Skin epidermis (tissue), 12 donors: ENCODE results near the gene USP17L25.
"Not testable (repeated sequence)": the region's sequence is repeated elsewhere in the genome, so short reads cannot be mapped to it uniquely, and the experiment has no call there.

Source experiments
- H3K27ac ChIP-seq, 21 experiments: fragments of 200-600 bp; sonication (generic) in 11 of 21; one replicate each; pipeline ENCODE4 v1.5.0; 2020; ENCODE audit warnings: mild to moderate bottlenecking in 3 of 21, inconsistent platforms in 2 of 21, moderate library complexity in 2 of 21
- H3K4me3 ChIP-seq, 7 experiments: fragments of 200-600 bp; sonication (generic) in 2 of 7; one replicate each; pipeline ENCODE4 v1.5.0; 2020; ENCODE audit warnings: inconsistent platforms in 2 of 7, mild to moderate bottlenecking in 2 of 7, moderate library complexity in 1 of 7

USP17L25 gene

DNA sequence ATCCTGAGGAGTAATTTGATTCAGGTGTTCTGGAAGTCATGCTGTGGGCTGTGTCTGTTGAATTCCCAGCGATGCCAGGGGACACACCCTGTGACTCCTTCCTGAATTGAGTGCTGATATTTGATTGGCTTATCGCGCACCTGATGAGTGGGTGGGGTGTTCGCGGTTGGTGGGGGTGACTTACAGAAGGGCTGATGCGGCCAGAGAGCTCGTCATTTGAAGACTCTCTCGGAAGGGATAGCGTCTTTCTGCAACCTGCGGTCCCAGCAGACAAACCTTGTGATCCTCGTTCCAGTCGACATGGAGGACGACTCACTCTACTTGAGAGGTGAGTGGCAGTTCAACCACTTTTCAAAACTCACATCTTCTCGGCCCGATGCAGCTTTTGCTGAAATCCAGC, at the start of gene USP17L25:
USP17L25 (plus strand) TSS at position 301 of the 400 bp plus-strand sequence; CDS start at position 301, 0 bp downstream.
- not testable (repeated sequence) for H3K27ac ChIP-seq, H3K4me3 ChIP-seq

GRCh38 chr4:9324191-9324590, 5.5 kb upstream of the USP17L25 start:
- H3K4me3 ChIP-seq, H3K27ac ChIP-seq: not testable (repeated sequence)

DNA sequence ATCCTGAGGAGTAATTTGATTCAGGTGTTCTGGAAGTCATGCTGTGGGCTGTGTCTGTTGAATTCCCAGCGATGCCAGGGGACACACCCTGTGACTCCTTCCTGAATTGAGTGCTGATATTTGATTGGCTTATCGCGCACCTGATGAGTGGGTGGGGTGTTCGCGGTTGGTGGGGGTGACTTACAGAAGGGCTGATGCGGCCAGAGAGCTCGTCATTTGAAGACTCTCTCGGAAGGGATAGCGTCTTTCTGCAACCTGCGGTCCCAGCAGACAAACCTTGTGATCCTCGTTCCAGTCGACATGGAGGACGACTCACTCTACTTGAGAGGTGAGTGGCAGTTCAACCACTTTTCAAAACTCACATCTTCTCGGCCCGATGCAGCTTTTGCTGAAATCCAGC, 4.8 kb upstream of the USP17L25 start, which contains the start of gene USP17L24:
USP17L24 (plus strand) TSS at position 301 of the 400 bp plus-strand sequence; CDS start at position 301, 0 bp downstream.
- H3K4me3 ChIP-seq, H3K27ac ChIP-seq: not testable (repeated sequence)

GRCh38 chr4:9334358-9334757, 4.6 kb downstream of the USP17L25 start, which contains the start of gene USP17L26:
Gene USP17L26, plus strand, starts transcription at chr4:9334658. Its CDS starts 0 bp downstream, at chr4:9334658.
- H3K4me3 ChIP-seq, H3K27ac ChIP-seq: not testable (repeated sequence)

DNA sequence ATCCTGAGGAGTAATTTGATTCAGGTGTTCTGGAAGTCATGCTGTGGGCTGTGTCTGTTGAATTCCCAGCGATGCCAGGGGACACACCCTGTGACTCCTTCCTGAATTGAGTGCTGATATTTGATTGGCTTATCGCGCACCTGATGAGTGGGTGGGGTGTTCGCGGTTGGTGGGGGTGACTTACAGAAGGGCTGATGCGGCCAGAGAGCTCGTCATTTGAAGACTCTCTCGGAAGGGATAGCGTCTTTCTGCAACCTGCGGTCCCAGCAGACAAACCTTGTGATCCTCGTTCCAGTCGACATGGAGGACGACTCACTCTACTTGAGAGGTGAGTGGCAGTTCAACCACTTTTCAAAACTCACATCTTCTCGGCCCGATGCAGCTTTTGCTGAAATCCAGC, 9.4 kb downstream of the USP17L25 start, which contains the start of gene USP17L5:
USP17L5 (plus strand) TSS at position 301 of the 400 bp plus-strand sequence; CDS start at position 301, 0 bp downstream.
- not testable (repeated sequence) for H3K27ac ChIP-seq, H3K4me3 ChIP-seq

DNA sequence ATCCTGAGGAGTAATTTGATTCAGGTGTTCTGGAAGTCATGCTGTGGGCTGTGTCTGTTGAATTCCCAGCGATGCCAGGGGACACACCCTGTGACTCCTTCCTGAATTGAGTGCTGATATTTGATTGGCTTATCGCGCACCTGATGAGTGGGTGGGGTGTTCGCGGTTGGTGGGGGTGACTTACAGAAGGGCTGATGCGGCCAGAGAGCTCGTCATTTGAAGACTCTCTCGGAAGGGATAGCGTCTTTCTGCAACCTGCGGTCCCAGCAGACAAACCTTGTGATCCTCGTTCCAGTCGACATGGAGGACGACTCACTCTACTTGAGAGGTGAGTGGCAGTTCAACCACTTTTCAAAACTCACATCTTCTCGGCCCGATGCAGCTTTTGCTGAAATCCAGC, 14.1 kb downstream of the USP17L25 start, which contains the start of gene USP17L27:
USP17L27 (plus strand) TSS at position 301 of the 400 bp plus-strand sequence; CDS start at position 301, 0 bp downstream.
- H3K27ac ChIP-seq, H3K4me3 ChIP-seq: not testable (repeated sequence)

DNA sequence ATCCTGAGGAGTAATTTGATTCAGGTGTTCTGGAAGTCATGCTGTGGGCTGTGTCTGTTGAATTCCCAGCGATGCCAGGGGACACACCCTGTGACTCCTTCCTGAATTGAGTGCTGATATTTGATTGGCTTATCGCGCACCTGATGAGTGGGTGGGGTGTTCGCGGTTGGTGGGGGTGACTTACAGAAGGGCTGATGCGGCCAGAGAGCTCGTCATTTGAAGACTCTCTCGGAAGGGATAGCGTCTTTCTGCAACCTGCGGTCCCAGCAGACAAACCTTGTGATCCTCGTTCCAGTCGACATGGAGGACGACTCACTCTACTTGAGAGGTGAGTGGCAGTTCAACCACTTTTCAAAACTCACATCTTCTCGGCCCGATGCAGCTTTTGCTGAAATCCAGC, 18.9 kb downstream of the USP17L25 start, which contains the start of gene USP17L28:
USP17L28 (plus strand) TSS at position 301 of the 400 bp plus-strand sequence; CDS start at position 301, 0 bp downstream.
- H3K4me3 ChIP-seq, H3K27ac ChIP-seq: not testable (repeated sequence)

DNA sequence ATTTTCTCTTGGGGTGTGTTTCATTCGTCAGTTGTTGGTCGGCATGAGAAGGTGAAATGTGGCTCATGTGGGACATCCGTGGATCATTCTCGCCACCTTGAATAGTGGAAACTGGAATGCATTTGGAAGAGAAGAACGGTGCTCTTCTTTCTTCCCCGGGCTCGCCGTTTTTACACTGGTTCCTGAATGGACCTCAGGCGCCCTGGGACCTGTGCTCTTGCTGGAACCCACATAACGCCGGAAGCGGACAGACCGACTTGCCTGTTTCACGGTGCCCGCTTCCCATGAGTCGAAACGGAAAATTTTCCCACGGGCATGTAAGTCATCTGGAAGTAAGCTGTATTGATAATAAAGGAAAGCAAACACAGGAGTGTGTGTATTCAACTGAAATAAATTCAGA, 21.2 kb downstream of the USP17L25 start:
- H3K27ac ChIP-seq, result not testable (repeated sequence)

GRCh38 chr4:9353338-9353737, 23.6 kb downstream of the USP17L25 start, which contains the start of gene USP17L29:
Gene USP17L29, plus strand, starts transcription at chr4:9353638. Its CDS starts 0 bp downstream, at chr4:9353638.
- H3K27ac ChIP-seq, result not testable (repeated sequence)

More for the DNA sequence above, 21.2 kb downstream of the USP17L25 start:
- not testable (repeated sequence) for H3K4me3 ChIP-seq

DNA sequence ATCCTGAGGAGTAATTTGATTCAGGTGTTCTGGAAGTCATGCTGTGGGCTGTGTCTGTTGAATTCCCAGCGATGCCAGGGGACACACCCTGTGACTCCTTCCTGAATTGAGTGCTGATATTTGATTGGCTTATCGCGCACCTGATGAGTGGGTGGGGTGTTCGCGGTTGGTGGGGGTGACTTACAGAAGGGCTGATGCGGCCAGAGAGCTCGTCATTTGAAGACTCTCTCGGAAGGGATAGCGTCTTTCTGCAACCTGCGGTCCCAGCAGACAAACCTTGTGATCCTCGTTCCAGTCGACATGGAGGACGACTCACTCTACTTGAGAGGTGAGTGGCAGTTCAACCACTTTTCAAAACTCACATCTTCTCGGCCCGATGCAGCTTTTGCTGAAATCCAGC, 33.1 kb downstream of the USP17L25 start, which contains the start of gene USP17L30:
USP17L30 (plus strand) TSS at position 301 of the 400 bp plus-strand sequence; CDS start at position 301, 0 bp downstream.
- H3K27ac ChIP-seq, H3K4me3 ChIP-seq: not testable (repeated sequence)

More at GRCh38 chr4:9353338-9353737, 23.6 kb downstream of the USP17L25 start, which contains the start of gene USP17L29:
- H3K4me3 ChIP-seq, result not testable (repeated sequence)

GRCh38 chr4:9379881-9380280, 50.2 kb downstream of the USP17L25 start:
- H3K4me3 ChIP-seq, H3K27ac ChIP-seq: not testable (repeated sequence)
